Mucosa of descending colon (tissue), 3 donors: ENCODE measurements around the gene EML3. TPM values are rescaled to one million over a fixed set of nuclear protein-coding genes. Genes with fewer than 3 reads are reported as not detected.

Experiments
- ATAC-seq: fragments of 200-7000 bp; cut with Tn5 transposase; one replicate; pipeline ENCODE4 v1.9.1; 2020; ENCODE audit warnings: mild to moderate bottlenecking, moderate library complexity
- DNase-seq, 3 donors: peaks; one replicate each; pipeline ENCODE4 v3.0.0-alpha.2; 2020
- H3K36me3 ChIP-seq: fragments of 200-600 bp; one replicate; pipeline ENCODE4 v1.8.0; 2021; ENCODE audit warnings: low read depth, mild to moderate bottlenecking
- H3K4me1 ChIP-seq: fragments of 200-600 bp; one replicate; pipeline ENCODE4 v1.8.0; 2021; ENCODE audit warnings: low read depth, mild to moderate bottlenecking
- H3K4me3 ChIP-seq: fragments of 200-600 bp; one replicate; pipeline ENCODE4 v1.8.0; 2021; ENCODE audit warnings: mild to moderate bottlenecking
- H3K9me3 ChIP-seq: fragments of 200-600 bp; one replicate; pipeline ENCODE4 v1.8.0; 2021; ENCODE audit warnings: mild to moderate bottlenecking
- CTCF ChIP-seq: fragments of 200-600 bp; IDR thresholded peaks from one replicate; pipeline ENCODE4 v1.8.0; 2022; ENCODE audit warnings: antibody characterized with exemption, mild to moderate bottlenecking
- intact Hi-C, 2 donors: fragments of 100-400 bp; cut with DNase I in 1 of 2; cut with micrococcal nuclease in 1 of 2; formaldehyde crosslinking; loops; one replicate each; pipeline versions ENCODE4 v1.11.0 to v1.11.1; 2022; cut with DNase I, micrococcal nuclease
- total RNA-seq, 3 donors: library from RNA; stranded (reverse); fragmentation: NEBNext Ultra II Directional in 2 of 3; extraction: Animal tissue kit (Norgen Biotek cat#: 25700) in 2 of 3; gene quantifications; one replicate each; pipeline versions ENCODE4 v1.2.1 to v1.2.4, GENCODE V29; 2021 to 2023
- donor health status: DM: no; HTN: no; CAD: no; lungs with moderate emphysema.
- donor health status: DM: no; HTN: no; CAD: no.
- donor health status: DM: no; HTN: yes; CAD: no.

The EML3 gene
- total RNA-seq, 3 donors from 2014 or later = 54.6 to 57.7 (median 57.7) TPM

- Histone ChIP-seq H3K4me3 (no peak overlapping the region), H3K9me3 (no peaks in the 10 kb centered on the region), H3K36me3 (no peaks in the 10 kb centered on the region), H3K4me1 (peaks cover 18% of the 10 kb centered on the region)
- no peak for TF ChIP-seq CTCF
- no peak for DNase-seq
- intact Hi-C loops = no loop called here
- no peak for ATAC-seq
Observed at GRCh38 chr11:62607714-62608113, 4.9 kb downstream of the EML3 start.

GRCh38 chr11:62605902-62606301 lies 6.7 kb downstream of the EML3 start:
- Histone ChIP-seq H3K4me1 (peaks cover 12% of the 10 kb centered on the region), H3K9me3 (no peaks in the 10 kb centered on the region), H3K36me3 (no peaks in the 10 kb centered on the region), H3K4me3 (no peak overlapping the region)
- DNase-seq = no peak
- ATAC-seq = no peak
- TF ChIP-seq CTCF = no peak
- intact Hi-C loops = no loop called here

GRCh38 chr11:62605467-62605866 lies 7.1 kb downstream of the EML3 start:
- peaks cover 12% of the 10 kb centered on the region for H3K4me1 ChIP-seq
- intact Hi-C loops = no loop called here
- no peaks in the 10 kb centered on the region for H3K36me3 ChIP-seq
- no peak overlapping the region for H3K4me3 ChIP-seq
- DNase-seq (no peak), ATAC-seq (no peak)
- no peaks in the 10 kb centered on the region for H3K9me3 ChIP-seq
- TF ChIP-seq CTCF = no peak

- no peak for ATAC-seq
- intact Hi-C loops = no loop called here
Observed at GRCh38 chr11:62604460-62605120, 8.0 kb downstream of the EML3 start.

GRCh38 chr11:62603776-62604299 lies 8.7 kb downstream of the EML3 start:
- Histone ChIP-seq H3K36me3 (no peaks in the 10 kb centered on the region), H3K4me1 (peaks cover 28% of the 10 kb centered on the region), H3K9me3 (no peaks in the 10 kb centered on the region), H3K4me3 (no peak overlapping the region)
- no peak for TF ChIP-seq CTCF
- DNase-seq = peak in 1 of 3 donors; percentile 39
- ATAC-seq = no peak
- intact Hi-C loops = no loop called here

More at GRCh38 chr11:62604460-62605120, 8.0 kb downstream of the EML3 start:
- Histone ChIP-seq H3K9me3 (no peaks in the 10 kb centered on the region), H3K4me3 (no peak overlapping the region), H3K36me3 (no peaks in the 10 kb centered on the region), H3K4me1 (peaks cover 21% of the 10 kb centered on the region)
- no peak for DNase-seq
- TF ChIP-seq CTCF = no peak
